Right lobe of liver (tissue), 6 donors: Measurements from ENCODE around the gene BRD8. TPM values are rescaled to one million over a fixed set of nuclear protein-coding genes. Genes with fewer than 3 reads are reported as not detected.

Source experiments
- ATAC-seq, 4 donors: fragments of 200-7000 bp; cut with Tn5 transposase; one replicate each; pipeline ENCODE4 v1.9.1; 2020; ENCODE audit warnings: mild to moderate bottlenecking in 4 of 4, moderate library complexity in 4 of 4
- DNase-seq, 3 donors: peaks; one replicate each; pipeline ENCODE4 v3.0.0-alpha.2; 2020
- H3K27ac ChIP-seq, 3 donors: fragments of 200-600 bp; one replicate each; pipeline ENCODE4 v1.8.0; 2022
- H3K27me3 ChIP-seq, 2 donors: fragments of 200-600 bp; one replicate each; pipeline ENCODE4 v1.8.0; 2022
- H3K36me3 ChIP-seq, 4 donors: fragments of 200-600 bp; sonication (generic) in 1 of 4; one replicate each; pipeline versions ENCODE4 v1.5.1 to v1.8.0; 2017 to 2022; ENCODE audit warnings: control low read depth in 1 of 4
- H3K4me1 ChIP-seq, 4 donors: fragments of 200-600 bp; sonication (generic) in 1 of 4; one replicate each; pipeline versions ENCODE4 v1.5.1 to v1.8.0; 2017 to 2022; ENCODE audit warnings: control low read depth in 1 of 4
- H3K4me3 ChIP-seq, 3 donors: fragments of 200-600 bp; one replicate each; pipeline ENCODE4 v1.8.0; 2022
- H3K9me3 ChIP-seq, 4 donors: fragments of 200-600 bp; sonication (generic) in 1 of 4; one replicate each; pipeline versions ENCODE4 v1.5.1 to v1.8.0; 2017 to 2022; ENCODE audit warnings: control low read depth in 1 of 4
- CTCF ChIP-seq, 4 donors: fragments of 200-600 bp in 3 of 4; fragments of 450-650 bp in 1 of 4; IDR thresholded peaks; one replicate each; pipeline versions ENCODE4 v1.5.1 to v1.8.0; 2016 to 2022; ENCODE audit warnings: antibody characterized with exemption in 4 of 4, mild to moderate bottlenecking in 2 of 4
- POLR2A ChIP-seq: fragments of 450-650 bp; IDR thresholded peaks from one replicate; pipeline ENCODE4 v1.6.1; 2017; ENCODE audit warnings: antibody characterized with exemption, mild to moderate bottlenecking
- WGBS: methylation state at CpG from one replicate; pipeline ENCODE4 v1.1.6; 2018; ENCODE audit warnings: low coverage, low lambda C conversion rate; ENCODE audit not compliant: insufficient coverage; ENCODE audit errors: missing lambda C conversion rate; 5-methylcytosine and 5-hydroxymethylcytosine counted together
- intact Hi-C, 2 donors: fragments of 100-400 bp; cut with DNase I; formaldehyde crosslinking; loops; one replicate each; pipeline versions ENCODE4 v1.11.2 to v1.14.1; 2022
- total RNA-seq, 6 experiments: library from RNA; depleted of rRNA in 2 of 6; stranded (reverse); fragments of >200 nt in 2 of 6; fragmentation: NEBNext Ultra II Directional in 3 of 6; extraction: Animal tissue kit (Norgen Biotek cat#: 25700) in 3 of 6; gene quantifications; one replicate each; pipeline versions ENCODE4 v1.1.0 to v1.2.4, GENCODE V29; 2016 to 2023
- donor health status: DM: no; HTN: yes; CAD: no.
- donor health status: DM: no; HTN: no; CAD: no.
- donor health status: DM: no; HTN: no; CAD: no.
- donor health status: DM: no; HTN: yes; CAD: no.
- donor health status: DM: no; HTN: yes; CAD: no.

The BRD8 gene
- total RNA-seq, 6 experiments from 2014 or later, result 9.0 to 33.7 (median 17.0) TPM

DNA sequence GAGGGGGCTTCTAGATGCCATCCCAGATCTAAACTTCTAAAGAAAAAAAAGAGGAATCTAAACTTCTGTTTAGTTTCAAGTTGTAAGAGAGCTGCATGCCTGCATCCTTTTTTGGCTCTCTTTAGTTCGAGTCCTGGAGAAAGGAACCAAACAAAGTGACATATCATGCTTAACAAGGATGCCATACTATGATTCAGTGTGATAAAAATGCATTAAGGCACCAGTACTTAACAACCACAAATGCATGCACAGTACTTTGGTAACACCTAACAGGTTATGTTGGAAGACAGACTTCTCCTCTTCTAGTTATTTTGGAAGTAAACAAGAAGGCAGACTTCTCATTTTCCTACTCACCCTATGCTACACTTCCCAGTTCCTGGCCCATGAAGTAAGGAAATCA is 66.5 kb downstream of the BRD8 start:
- no peak overlapping the region for H3K4me3 ChIP-seq
- H3K4me1 ChIP-seq, result no peaks in the 10 kb centered on the region
- H3K27ac ChIP-seq, result no peak overlapping the region
- intact Hi-C loops, result no loop called here
- peaks cover 0 to 4% of the 10 kb centered on the region in 2 donors for H3K27me3 ChIP-seq
- H3K36me3 ChIP-seq, result no peaks in the 10 kb centered on the region
- 19% methylated on average over 1 of the region's 1 CpG for WGBS
- ATAC-seq (no peak), DNase-seq (no peak)
- no peaks in the 10 kb centered on the region for H3K9me3 ChIP-seq
- TF ChIP-seq POLR2A, result no peak
- TF ChIP-seq CTCF (IDR thresholded peaks at IDR 0.05), result no peak

GRCh38 chr5:138111181-138111580 is 67.2 kb downstream of the BRD8 start:
- Histone ChIP-seq H3K4me3 (no peak overlapping the region), H3K27me3 (peaks cover 0 to 4% of the 10 kb centered on the region in 2 donors), H3K36me3 (no peaks in the 10 kb centered on the region), H3K4me1 (no peaks in the 10 kb centered on the region), H3K9me3 (no peaks in the 10 kb centered on the region), H3K27ac (no peak overlapping the region)
- intact Hi-C loops, result no loop called here
- DNase-seq, result no peak
- TF ChIP-seq POLR2A, result no peak
- no peak for TF ChIP-seq CTCF (IDR thresholded peaks at IDR 0.05)
- WGBS, result 63% methylated on average over 4 of the region's 4 CpGs
- no peak for ATAC-seq

GRCh38 chr5:138110266-138110963 is 68.0 kb downstream of the BRD8 start:
- Histone ChIP-seq H3K36me3 (no peaks in the 10 kb centered on the region), H3K27me3 (peaks cover 0 to 4% of the 10 kb centered on the region in 2 donors), H3K9me3 (no peaks in the 10 kb centered on the region), H3K4me3 (no peak overlapping the region), H3K27ac (no peak overlapping the region), H3K4me1 (no peaks in the 10 kb centered on the region)
- ATAC-seq, result no peak
- WGBS, result 48% methylated on average over 4 of the region's 4 CpGs
- no peak for DNase-seq
- intact Hi-C loops, result no loop called here
- no peak for TF ChIP-seq CTCF (IDR thresholded peaks at IDR 0.05)
- no peak for TF ChIP-seq POLR2A

GRCh38 chr5:138109463-138110265 is 68.8 kb downstream of the BRD8 start:
- H3K4me1 ChIP-seq, result no peaks in the 10 kb centered on the region
- H3K36me3 ChIP-seq, result no peaks in the 10 kb centered on the region
- H3K9me3 ChIP-seq, result no peaks in the 10 kb centered on the region
- ATAC-seq (no peak), DNase-seq (no peak)
- no peak overlapping the region for H3K4me3 ChIP-seq
- H3K27ac ChIP-seq, result no peak overlapping the region
- intact Hi-C loops, result no loop called here
- H3K27me3 ChIP-seq, result peaks cover 0 to 4% of the 10 kb centered on the region in 2 donors
- TF ChIP-seq POLR2A (no peak), CTCF (IDR thresholded peaks at IDR 0.05) (no peak)
- 91% methylated on average over 1 of the region's 1 CpG for WGBS
